ENCODE results near the gene RNF217. TPM values are rescaled to one million over a fixed set of nuclear protein-coding genes. Genes with fewer than 3 reads are reported as not detected.

Gene RNF217
- total RNA-seq, 2 donors from 2014 or later, result 24.0 to 28.1 TPM

GRCh38 chr6:125018136-125018535 lies 55.9 kb downstream of the RNF217 start:
- H3K9ac ChIP-seq (ENCODE audit: extremely low read depth, low read length, poor library complexity, severe bottlenecking), result no peak overlapping the region
- no peak overlapping the region for H3K4me3 ChIP-seq (ENCODE audit: low read length)
- Mint-ChIP-seq H3K4me3 (no peak overlapping the region), H3K27ac (no peak overlapping the region), H3K4me1 (peaks cover 8% of the 10 kb centered on the region), H3K9me3 (no peaks in the 10 kb centered on the region), H3K36me3 (ENCODE audit: low read depth) (peaks cover 2% of the 10 kb centered on the region), H3K27me3 (ENCODE audit: insufficient read depth) (no peaks in the 10 kb centered on the region)
- no peaks in the 10 kb centered on the region for H3K4me1 ChIP-seq (ENCODE audit: control insufficient read depth, insufficient read depth, low read length)
- DNase-seq, result no peak
- H3K27ac ChIP-seq (ENCODE audit: low read depth, low read length), result no peak overlapping the region
- H3K9me3 ChIP-seq (ENCODE audit: control insufficient read depth, low read length), result no peaks in the 10 kb centered on the region
- H3K27me3 ChIP-seq (ENCODE audit: control insufficient read depth, insufficient read depth, low read length, poor library complexity, severe bottlenecking), result no peaks in the 10 kb centered on the region
- no peaks in the 10 kb centered on the region for H3K36me3 ChIP-seq (ENCODE audit: control insufficient read depth, insufficient read depth, low read length)
- TF ChIP-seq, protein P1, sequence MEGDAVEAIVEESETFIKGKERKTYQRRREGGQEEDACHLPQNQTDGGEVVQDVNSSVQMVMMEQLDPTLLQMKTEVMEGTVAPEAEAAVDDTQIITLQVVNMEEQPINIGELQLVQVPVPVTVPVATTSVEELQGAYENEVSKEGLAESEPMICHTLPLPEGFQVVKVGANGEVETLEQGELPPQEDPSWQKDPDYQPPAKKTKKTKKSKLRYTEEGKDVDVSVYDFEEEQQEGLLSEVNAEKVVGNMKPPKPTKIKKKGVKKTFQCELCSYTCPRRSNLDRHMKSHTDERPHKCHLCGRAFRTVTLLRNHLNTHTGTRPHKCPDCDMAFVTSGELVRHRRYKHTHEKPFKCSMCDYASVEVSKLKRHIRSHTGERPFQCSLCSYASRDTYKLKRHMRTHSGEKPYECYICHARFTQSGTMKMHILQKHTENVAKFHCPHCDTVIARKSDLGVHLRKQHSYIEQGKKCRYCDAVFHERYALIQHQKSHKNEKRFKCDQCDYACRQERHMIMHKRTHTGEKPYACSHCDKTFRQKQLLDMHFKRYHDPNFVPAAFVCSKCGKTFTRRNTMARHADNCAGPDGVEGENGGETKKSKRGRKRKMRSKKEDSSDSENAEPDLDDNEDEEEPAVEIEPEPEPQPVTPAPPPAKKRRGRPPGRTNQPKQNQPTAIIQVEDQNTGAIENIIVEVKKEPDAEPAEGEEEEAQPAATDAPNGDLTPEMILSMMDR (conservative IDR thresholded peaks at IDR 0.05), result no peak

- Mint-ChIP-seq H3K9me3 (no peaks in the 10 kb centered on the region), H3K27ac (no peak overlapping the region), H3K27me3 (ENCODE audit: insufficient read depth) (no peaks in the 10 kb centered on the region), H3K4me1 (peaks cover 8% of the 10 kb centered on the region), H3K4me3 (no peak overlapping the region), H3K36me3 (ENCODE audit: low read depth) (peaks cover 2% of the 10 kb centered on the region)
- H3K9me3 ChIP-seq (ENCODE audit: control insufficient read depth, low read length), result no peaks in the 10 kb centered on the region
- DNase-seq, result no peak
- H3K9ac ChIP-seq (ENCODE audit: extremely low read depth, low read length, poor library complexity, severe bottlenecking), result no peak overlapping the region
- no peaks in the 10 kb centered on the region for H3K4me1 ChIP-seq (ENCODE audit: control insufficient read depth, insufficient read depth, low read length)
- H3K27ac ChIP-seq (ENCODE audit: low read depth, low read length), result no peak overlapping the region
- TF ChIP-seq, protein P1 (conservative IDR thresholded peaks at IDR 0.05), result no peak
- 92 to 93% methylated on average over 1 to 2 of the region's 2 CpGs for WGBS, 2 experiments (ENCODE audit: insufficient coverage in 1 of 2, insufficient read length in 1 of 2)
- H3K4me3 ChIP-seq (ENCODE audit: low read length), result no peak overlapping the region
- no peaks in the 10 kb centered on the region for H3K36me3 ChIP-seq (ENCODE audit: control insufficient read depth, insufficient read depth, low read length)
- no peaks in the 10 kb centered on the region for H3K27me3 ChIP-seq (ENCODE audit: control insufficient read depth, insufficient read depth, low read length, poor library complexity, severe bottlenecking)
Observed at GRCh38 chr6:125019281-125019680, 57.0 kb downstream of the RNF217 start.

- DNase-seq, result peak; percentile 71
- no peaks in the 10 kb centered on the region for H3K4me1 ChIP-seq (ENCODE audit: control insufficient read depth, insufficient read depth, low read length)
- no peaks in the 10 kb centered on the region for H3K27me3 ChIP-seq (ENCODE audit: control insufficient read depth, insufficient read depth, low read length, poor library complexity, severe bottlenecking)
- no peak overlapping the region for H3K4me3 ChIP-seq (ENCODE audit: low read length)
- H3K9ac ChIP-seq (ENCODE audit: extremely low read depth, low read length, poor library complexity, severe bottlenecking), result no peak overlapping the region
- H3K9me3 ChIP-seq (ENCODE audit: control insufficient read depth, low read length), result no peaks in the 10 kb centered on the region
- 88 to 89% methylated on average over 3 to 6 of the region's 6 CpGs for WGBS, 2 experiments (ENCODE audit: insufficient coverage in 1 of 2, insufficient read length in 1 of 2)
- Mint-ChIP-seq H3K4me1 (peaks cover 8% of the 10 kb centered on the region), H3K4me3 (no peak overlapping the region), H3K36me3 (ENCODE audit: low read depth) (peaks cover 2% of the 10 kb centered on the region), H3K27me3 (ENCODE audit: insufficient read depth) (no peaks in the 10 kb centered on the region), H3K27ac (peak overlapping the region; percentile 84), H3K9me3 (no peaks in the 10 kb centered on the region)
- no peak overlapping the region for H3K27ac ChIP-seq (ENCODE audit: low read depth, low read length)
- TF ChIP-seq, protein P1 (conservative IDR thresholded peaks at IDR 0.05), result no peak
- H3K36me3 ChIP-seq (ENCODE audit: control insufficient read depth, insufficient read depth, low read length), result no peaks in the 10 kb centered on the region
Observed at GRCh38 chr6:125019918-125020317, 57.7 kb downstream of the RNF217 start.
